Ishikawa (cell line): ENCODE results near the gene DEAF1.

Source experiments
- CEBPB ChIP-seq: IDR thresholded peaks from 2 replicates; pipeline ENCODE4 v1.6.1; 2012
- CREB1 ChIP-seq: IDR thresholded peaks from 2 replicates; pipeline ENCODE4 v1.6.1; 2012; ENCODE audit warnings: low read depth
- EGR1 ChIP-seq: IDR thresholded peaks from 2 replicates; pipeline ENCODE4 v1.6.1; 2012
- EP300 ChIP-seq: IDR thresholded peaks from 2 replicates; pipeline ENCODE4 v1.6.1; 2012; ENCODE audit warnings: borderline replicate concordance
- FOXM1 ChIP-seq: IDR thresholded peaks from 2 replicates; pipeline ENCODE4 v1.6.1; 2012; ENCODE audit warnings: low read depth, borderline replicate concordance
- NFIC ChIP-seq: IDR thresholded peaks from 2 replicates; pipeline ENCODE4 v1.6.1; 2012
- RAD21 ChIP-seq: IDR thresholded peaks from 2 replicates; pipeline ENCODE4 v1.6.1; 2012; ENCODE audit warnings: low read depth
- REST ChIP-seq: IDR thresholded peaks from 2 replicates; pipeline ENCODE4 v1.6.1; 2012; ENCODE audit warnings: low read depth, mild to moderate bottlenecking
- TAF1 ChIP-seq: IDR thresholded peaks from 2 replicates; pipeline ENCODE4 v1.6.1; 2012; ENCODE audit warnings: low read depth, mild to moderate bottlenecking
- TCF12 ChIP-seq: IDR thresholded peaks from 2 replicates; pipeline ENCODE4 v1.6.1; 2012; ENCODE audit warnings: low read depth
- TEAD4 ChIP-seq: IDR thresholded peaks from 2 replicates; pipeline ENCODE4 v1.6.1; 2012
- USF1 ChIP-seq: IDR thresholded peaks from 2 replicates; pipeline ENCODE4 v1.6.1; 2012
- YY1 ChIP-seq: IDR thresholded peaks from 2 replicates; pipeline ENCODE4 v1.6.1; 2012; ENCODE audit warnings: low read depth
- ZBTB7A ChIP-seq: IDR thresholded peaks from 2 replicates; pipeline ENCODE4 v1.6.1; 2012; ENCODE audit warnings: low read depth
- TF ChIP-seq, protein P1 (sequence below): IDR thresholded peaks from 2 replicates; pipeline ENCODE4 v1.6.1; 2012

DEAF1 gene

DNA sequence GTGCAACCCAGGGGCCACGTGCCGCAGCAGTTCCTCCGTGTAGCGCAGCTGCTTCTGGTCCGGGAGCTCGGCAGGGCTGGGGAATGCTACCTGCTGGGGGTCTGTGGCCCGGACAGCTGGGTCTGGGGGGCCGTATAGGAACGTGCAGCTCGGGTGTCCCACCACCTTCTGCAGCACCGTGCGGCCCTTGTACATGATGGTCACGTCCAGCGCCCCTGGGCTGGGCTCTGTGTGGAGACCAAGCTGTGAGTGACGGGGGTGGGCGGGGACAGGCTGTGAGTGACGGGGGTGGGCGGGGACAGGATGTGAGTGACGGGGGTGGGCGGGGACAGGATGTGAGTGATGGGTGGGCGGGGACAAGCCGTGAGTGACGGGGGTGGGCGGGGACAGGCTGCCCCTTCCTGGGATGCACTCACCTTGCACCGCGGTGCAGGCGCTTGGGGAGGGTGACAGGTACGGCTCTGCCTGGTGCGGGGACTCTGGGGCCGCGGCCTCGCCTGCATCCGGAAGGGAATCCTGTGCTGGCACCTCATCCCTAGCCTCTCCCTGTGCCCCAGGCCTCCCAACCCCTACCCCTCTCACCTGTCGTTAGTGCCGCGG, 81.6 kb downstream of the DEAF1 start:
- TF ChIP-seq TCF12 (no peak), NFIC (no peak), TEAD4 (no peak), EGR1 (no peak), YY1 (no peak), FOXM1 (no peak)

DNA sequence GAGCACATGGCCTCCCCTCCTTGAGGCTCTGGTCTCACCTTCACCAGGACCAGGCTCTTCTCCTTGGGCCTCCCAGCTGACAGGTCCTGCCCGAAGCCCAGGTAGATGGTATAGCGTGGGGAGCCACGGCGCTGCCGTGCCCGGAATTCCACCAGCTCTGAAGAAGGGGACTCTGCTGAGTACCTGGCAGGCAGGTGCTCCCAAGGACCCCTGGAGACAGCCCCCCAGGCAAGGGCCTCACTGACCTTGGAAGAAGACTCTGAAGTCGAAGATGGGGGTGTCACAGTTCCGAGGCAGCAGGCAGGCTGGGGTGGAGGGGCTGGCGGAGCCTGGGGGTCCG, 82.1 kb downstream of the DEAF1 start:
- TF ChIP-seq CEBPB (no peak), USF1 (no peak)
- TF ChIP-seq, protein P1, sequence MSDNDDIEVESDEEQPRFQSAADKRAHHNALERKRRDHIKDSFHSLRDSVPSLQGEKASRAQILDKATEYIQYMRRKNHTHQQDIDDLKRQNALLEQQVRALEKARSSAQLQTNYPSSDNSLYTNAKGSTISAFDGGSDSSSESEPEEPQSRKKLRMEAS = peak; percentile 58; the same call in 1 of the 2 replicates

GRCh38 chr11:612201-612960, 82.6 kb downstream of the DEAF1 start:
- TF ChIP-seq TCF12 = no peak; the same call in 1 of the 2 replicates
- no peak for TF ChIP-seq CREB1

GRCh38 chr11:611001-611996, 83.7 kb downstream of the DEAF1 start:
- TF ChIP-seq EGR1 = no peak
- no peak for TF ChIP-seq YY1
- no peak for TF ChIP-seq NFIC
- no peak for TF ChIP-seq REST
- no peak for TF ChIP-seq TEAD4

- no peak for TF ChIP-seq CEBPB
- TF ChIP-seq EP300 = no peak
- no peak for TF ChIP-seq EGR1
Measured at GRCh38 chr11:610146-610801, 84.7 kb downstream of the DEAF1 start.

GRCh38 chr11:609341-609811, 85.6 kb downstream of the DEAF1 start:
- TF ChIP-seq, protein P1 = no peak
- TF ChIP-seq EGR1 (no peak), TAF1 (no peak), REST (no peak), USF1 (no peak), YY1 (no peak), TCF12 (no peak), NFIC (no peak), CREB1 (no peak), RAD21 (no peak), ZBTB7A (no peak), CEBPB (no peak), TEAD4 (no peak), EP300 (no peak), FOXM1 (no peak)
